IMR-90 (cell line): ENCODE data around the gene NTM. TPM values are rescaled to one million over a fixed set of nuclear protein-coding genes. Genes with fewer than 3 reads are reported as not detected.

Experiments used
- ATAC-seq: fragments of 200-7000 bp; cut with Tn5 transposase; 2 replicates; pipeline ENCODE4 v1.9.1; 2020; ENCODE audit warnings: low read depth, mild to moderate bottlenecking, moderate library complexity
- BruUV-seq: library from RNA; stranded (reverse); fragments of 400-500 nt; replicated peaks from 2 replicates; lab custom pipeline; 2021; lab: Mats Ljungman, UMichigan
- CTCF ChIA-PET: fragments of 300-600 bp; formaldehyde crosslinking; extraction: SDS; loops from one replicate; lab custom pipeline; 2021; ENCODE audit warnings: antibody characterized with exemption; lab: Yijun Ruan, JAX
- POLR2A ChIA-PET: fragments of 300-600 bp; sonication (Branson Sonifier 250); formaldehyde crosslinking; loops from one replicate; lab custom pipeline; 2022; ENCODE audit warnings: antibody characterized with exemption; ENCODE audit not compliant: unreplicated experiment; lab: Charles Lee
- DNase-seq: peaks from one replicate; pipeline ENCODE4 v3.0.0; 2013
- H2AFZ ChIP-seq: replicated peaks from 2 replicates; pipeline ENCODE3; 2013; ENCODE audit warnings: low read length, mild to moderate bottlenecking; ENCODE audit not compliant: poor library complexity
- H2AK5ac ChIP-seq: 2 replicates; pipeline ENCODE4 v1.6.1; 2013; ENCODE audit warnings: low read depth, low read length, inconsistent platforms
- H2AK9ac ChIP-seq: replicated peaks from 2 replicates; pipeline ENCODE3; 2013; ENCODE audit warnings: mild to moderate bottlenecking, low read depth, low read length, moderate library complexity; ENCODE audit not compliant: poor library complexity
- H2BK120ac ChIP-seq: 2 replicates; pipeline ENCODE4 v1.6.1; 2013; ENCODE audit warnings: low read depth, low read length, inconsistent platforms
- H2BK15ac ChIP-seq: 3 replicates; pipeline ENCODE4 v1.6.1; 2013; ENCODE audit warnings: low read depth, low read length, inconsistent platforms
- H2BK20ac ChIP-seq: 2 replicates; pipeline ENCODE4 v1.6.1; 2013; ENCODE audit warnings: low read depth, mild to moderate bottlenecking, inconsistent platforms, low read length, moderate library complexity
- H2BK5ac ChIP-seq: 2 replicates; pipeline ENCODE4 v1.6.1; 2013; ENCODE audit warnings: mild to moderate bottlenecking, low read depth, low read length, inconsistent platforms; ENCODE audit not compliant: poor library complexity, severe bottlenecking
- H3K14ac ChIP-seq: replicated peaks from 2 replicates; pipeline ENCODE4 v1.6.1; 2013; ENCODE audit warnings: low read depth, low read length, inconsistent platforms
- H3K18ac ChIP-seq: 2 replicates; pipeline ENCODE4 v1.6.1; 2013; ENCODE audit warnings: low read depth, low read length, control low read depth
- H3K23ac ChIP-seq: 2 replicates; pipeline ENCODE4 v1.6.1; 2013; ENCODE audit warnings: low read depth, low read length, inconsistent platforms
- H3K27ac ChIP-seq: 2 replicates; pipeline ENCODE4 v1.5.1; 2013; ENCODE audit warnings: mild to moderate bottlenecking, control low read depth, low read length; ENCODE audit not compliant: insufficient read depth
- H3K27me3 ChIP-seq: 2 replicates; pipeline ENCODE4 v1.6.1; 2013; ENCODE audit warnings: low read length; ENCODE audit not compliant: control insufficient read depth, insufficient read depth
- H3K36me3 ChIP-seq: 2 replicates; pipeline ENCODE4 v1.6.1; 2013; ENCODE audit warnings: low read length, mixed read lengths; ENCODE audit not compliant: control insufficient read depth, insufficient read depth
- H3K4ac ChIP-seq: 2 replicates; pipeline ENCODE4 v1.6.1; 2013; ENCODE audit warnings: low read depth, low read length, inconsistent platforms
- H3K4me1 ChIP-seq: 2 replicates; pipeline ENCODE4 v1.6.1; 2013; ENCODE audit warnings: low read length, mixed read lengths; ENCODE audit not compliant: control insufficient read depth, insufficient read depth
- H3K4me2 ChIP-seq: 2 replicates; pipeline ENCODE4 v1.6.1; 2013; ENCODE audit warnings: low read depth, mild to moderate bottlenecking, control low read depth, low read length, moderate library complexity
- H3K4me3 ChIP-seq: 2 replicates; pipeline ENCODE4 v1.5.1; 2013; ENCODE audit warnings: low read depth, mild to moderate bottlenecking, control low read depth, low read length, moderate library complexity; ENCODE audit not compliant: insufficient read depth
- H3K56ac ChIP-seq: 2 replicates; pipeline ENCODE4 v1.6.1; 2013; ENCODE audit warnings: low read length, inconsistent platforms; ENCODE audit not compliant: insufficient read depth; ENCODE audit errors: extremely low read depth
- H3K79me1 ChIP-seq, 2 experiments: 2 replicates each; pipeline ENCODE4 v1.6.1; 2013; ENCODE audit warnings: low read length in 2 of 2, inconsistent platforms in 1 of 2, low read depth in 1 of 2
- H3K9ac ChIP-seq: 2 replicates; pipeline ENCODE4 v1.6.1; 2013; ENCODE audit warnings: low read depth, low read length, control low read depth
- H3K9me1 ChIP-seq: 2 replicates; pipeline ENCODE4 v1.6.1; 2013; ENCODE audit warnings: low read length, inconsistent platforms; ENCODE audit not compliant: insufficient read depth
- H3K9me3 ChIP-seq: 2 replicates; pipeline ENCODE4 v1.6.1; 2013; ENCODE audit warnings: low read length; ENCODE audit not compliant: control insufficient read depth, insufficient read depth
- H4K20me1 ChIP-seq: 2 replicates; pipeline ENCODE4 v1.6.1; 2013; ENCODE audit warnings: low read length, inconsistent platforms; ENCODE audit not compliant: insufficient read depth
- H4K5ac ChIP-seq: 2 replicates; pipeline ENCODE4 v1.6.1; 2013; ENCODE audit warnings: mild to moderate bottlenecking, low read depth, low read length, control low read depth
- H4K8ac ChIP-seq, 2 experiments: 2 replicates each; pipeline ENCODE4 v1.6.1; 2013; ENCODE audit warnings: low read depth in 2 of 2, low read length in 2 of 2, control low read depth in 1 of 2, inconsistent platforms in 1 of 2
- H4K91ac ChIP-seq: 2 replicates; pipeline ENCODE4 v1.6.1; 2013; ENCODE audit warnings: low read depth, low read length, inconsistent platforms; ENCODE audit not compliant: insufficient read depth
- BHLHE40 ChIP-seq: fragments of 150-350 bp; IDR thresholded peaks from 2 replicates; pipeline ENCODE4 v1.6.1; 2016; ENCODE audit warnings: mild to moderate bottlenecking, low read depth, low read length
- CEBPB ChIP-seq: IDR thresholded peaks from 2 replicates; pipeline ENCODE4 v1.6.1; 2012; ENCODE audit warnings: low read depth, low read length, improper control_type of control experiment
- CHD1 ChIP-seq: IDR thresholded peaks from 2 replicates; pipeline ENCODE4 v1.6.1; 2012; ENCODE audit warnings: low read depth, low read length, improper control_type of control experiment
- FOS ChIP-seq: fragments of 150-350 bp; IDR thresholded peaks from 2 replicates; pipeline ENCODE4 v1.6.1; 2016; ENCODE audit warnings: low read depth, low read length
- MAFK ChIP-seq: IDR thresholded peaks from 2 replicates; pipeline ENCODE4 v1.6.1; 2012; ENCODE audit warnings: low read depth, low read length, improper control_type of control experiment
- MAZ ChIP-seq: IDR thresholded peaks from 2 replicates; pipeline ENCODE4 v1.6.1; 2012; ENCODE audit warnings: low read depth, mild to moderate bottlenecking, low read length, improper control_type of control experiment, moderate library complexity, borderline replicate concordance
- MXI1 ChIP-seq: IDR thresholded peaks from 2 replicates; pipeline ENCODE4 v1.6.1; 2012; ENCODE audit warnings: low read depth, mild to moderate bottlenecking, low read length, moderate library complexity, borderline replicate concordance
- NFE2L2 ChIP-seq: fragments of 150-350 bp; IDR thresholded peaks from 2 replicates; pipeline ENCODE4 v1.6.1; 2016; ENCODE audit warnings: low read depth, mild to moderate bottlenecking, low read length
- POLR2A ChIP-seq: IDR thresholded peaks from 2 replicates; pipeline ENCODE4 v1.6.1; 2012; ENCODE audit warnings: mild to moderate bottlenecking, low read depth, low read length
- RCOR1 ChIP-seq: IDR thresholded peaks from 2 replicates; pipeline ENCODE4 v1.6.1; 2012; ENCODE audit warnings: mild to moderate bottlenecking, low read length, improper control_type of control experiment; ENCODE audit not compliant: insufficient replicate concordance
- RFX5 ChIP-seq: IDR thresholded peaks from 2 replicates; pipeline ENCODE4 v1.8.0; 2012; ENCODE audit warnings: low read depth, mild to moderate bottlenecking, low read length, moderate library complexity
- whole genome bisulfite sequencing, 2 experiments: methylation state at CpG; one replicate each; pipeline versions ENCODE4 v1.1.5 to v1.1.7; 2013; ENCODE audit warnings: missing lambda C conversion rate in 2 of 2; ENCODE audit not compliant: insufficient read length in 1 of 2; ENCODE audit errors: extremely low coverage in 2 of 2; 5-methylcytosine and 5-hydroxymethylcytosine counted together
- dilution Hi-C: fragments of 300-500 bp; cut with HindIII; formaldehyde crosslinking; loops from one replicate; pipeline ENCODE4 v1.14.3; 2018; ENCODE audit warnings: low sequenced_read_pairs; ENCODE audit not compliant: unreplicated experiment
- in situ Hi-C: fragments of 300-500 bp; cut with MboI; formaldehyde crosslinking; loops from 3 replicates; pipeline ENCODE4 v1.14.3; 2019; ENCODE audit warnings: low sequenced_read_pairs, inconsistent platforms, mixed read lengths
- intact Hi-C: fragments of 100-400 bp; cut with micrococcal nuclease; formaldehyde crosslinking; loops from 2 replicates; pipeline ENCODE4 v1.10.0; 2022
- polyA plus RNA-seq, 3 experiments: library from polyadenylated mRNA; depleted of rRNA; stranded (reverse); fragments of >200 nt; gene quantifications; 2 replicates each; pipeline ENCODE4 v1.2.3, GENCODE V29; 2012; ENCODE audit warnings: low replicate concordance in 1 of 3
- total RNA-seq: library from RNA; depleted of rRNA; stranded (reverse); fragments of >200 nt; gene quantifications from 2 replicates; pipeline ENCODE4 v1.2.3, GENCODE V29; 2012
- TF ChIP-seq, protein P1 (sequence below): fragments of 150-350 bp; IDR thresholded peaks from 2 replicates; pipeline ENCODE4 v1.6.1; 2016; ENCODE audit warnings: low read depth, mild to moderate bottlenecking, low read length, moderate library complexity, borderline replicate concordance
- TF ChIP-seq, protein P2 (sequence below): fragments of 150-350 bp; IDR thresholded peaks from 2 replicates; pipeline ENCODE4 v1.6.1; 2017; ENCODE audit warnings: mild to moderate bottlenecking, antibody characterized with exemption, low read length, low read depth

NTM gene
- total and polyA plus RNA-seq, 2 of the 4 experiments (the other 2 are of a cell fraction): 19.5 to 25.5 TPM

DNA sequence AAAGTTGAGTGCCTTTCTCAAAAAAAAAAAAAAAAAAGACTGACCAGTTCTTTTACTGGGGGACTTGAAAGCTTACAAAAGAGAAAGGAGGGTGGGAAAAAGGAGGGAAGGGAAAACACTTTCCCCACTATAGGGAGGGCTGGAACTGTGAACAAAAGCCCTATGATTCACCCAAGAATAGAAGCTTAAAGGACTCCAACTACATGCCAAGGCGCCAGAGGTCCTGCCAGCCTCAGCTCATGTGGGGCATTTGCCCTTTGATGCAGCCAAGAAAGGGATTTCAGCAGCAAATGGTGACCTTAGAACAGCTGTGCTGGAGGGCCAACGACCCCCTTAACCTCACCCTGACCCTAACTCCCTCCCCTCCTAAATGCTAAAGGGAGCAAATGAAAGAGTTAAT is 160.0 kb downstream of the NTM start:
- Histone ChIP-seq H4K91ac (no peak overlapping the region), H3K27ac (no peak overlapping the region), H3K36me3 (no peaks in the 10 kb centered on the region), H2BK15ac (no peak overlapping the region), H2AK9ac (no peak overlapping the region), H3K14ac (no peak overlapping the region), H3K27me3 (peaks cover 2% of the 10 kb centered on the region), H3K56ac (no peak overlapping the region), H3K9ac (no peak overlapping the region), H3K18ac (no peak overlapping the region), H3K23ac (no peak overlapping the region), H2BK120ac (no peak overlapping the region), H2AK5ac (no peak overlapping the region), H3K4ac (no peak overlapping the region), H2BK5ac (no peak overlapping the region), H4K5ac (no peak overlapping the region), H3K4me2 (no peak overlapping the region), H4K20me1 (no peaks in the 10 kb centered on the region), H3K4me1 (no peaks in the 10 kb centered on the region), H2BK20ac (no peak overlapping the region), H3K79me1 (no peaks in the 10 kb centered on the region), H2AFZ (no peak overlapping the region), H3K9me1 (no peaks in the 10 kb centered on the region; the same call in 1 of the 2 replicates), H4K8ac (no peak overlapping the region), H3K4me3 (no peak overlapping the region), H3K9me3 (no peaks in the 10 kb centered on the region)
- CTCF ChIA-PET: no interaction called here
- BruUV-seq: no TSS peak
- in situ Hi-C loops (no loop called here), intact Hi-C loops (loop anchor here (10.0 kb wide), 1 partner anchor 1734 kb away; no protein-coding TSS in a partner anchor), dilution Hi-C loops (no loop called here)
- POLR2A ChIA-PET: no interaction called here
- WGBS, 2 experiments: no CpG with 5 or more reads among the region's 2 CpGs
- DNase-seq (no peak), ATAC-seq (no peak)
- no peak for TF ChIP-seq MAZ
- no peak for TF ChIP-seq FOS
- no peak for TF ChIP-seq MXI1
- no peak for TF ChIP-seq CHD1
- no peak for TF ChIP-seq MAFK
- no peak for TF ChIP-seq CEBPB
- TF ChIP-seq POLR2A: no peak
- TF ChIP-seq, protein P1, sequence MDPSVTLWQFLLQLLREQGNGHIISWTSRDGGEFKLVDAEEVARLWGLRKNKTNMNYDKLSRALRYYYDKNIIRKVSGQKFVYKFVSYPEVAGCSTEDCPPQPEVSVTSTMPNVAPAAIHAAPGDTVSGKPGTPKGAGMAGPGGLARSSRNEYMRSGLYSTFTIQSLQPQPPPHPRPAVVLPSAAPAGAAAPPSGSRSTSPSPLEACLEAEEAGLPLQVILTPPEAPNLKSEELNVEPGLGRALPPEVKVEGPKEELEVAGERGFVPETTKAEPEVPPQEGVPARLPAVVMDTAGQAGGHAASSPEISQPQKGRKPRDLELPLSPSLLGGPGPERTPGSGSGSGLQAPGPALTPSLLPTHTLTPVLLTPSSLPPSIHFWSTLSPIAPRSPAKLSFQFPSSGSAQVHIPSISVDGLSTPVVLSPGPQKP: no peak
- no peak for TF ChIP-seq NFE2L2
- no peak for TF ChIP-seq RCOR1
- TF ChIP-seq, protein P2, sequence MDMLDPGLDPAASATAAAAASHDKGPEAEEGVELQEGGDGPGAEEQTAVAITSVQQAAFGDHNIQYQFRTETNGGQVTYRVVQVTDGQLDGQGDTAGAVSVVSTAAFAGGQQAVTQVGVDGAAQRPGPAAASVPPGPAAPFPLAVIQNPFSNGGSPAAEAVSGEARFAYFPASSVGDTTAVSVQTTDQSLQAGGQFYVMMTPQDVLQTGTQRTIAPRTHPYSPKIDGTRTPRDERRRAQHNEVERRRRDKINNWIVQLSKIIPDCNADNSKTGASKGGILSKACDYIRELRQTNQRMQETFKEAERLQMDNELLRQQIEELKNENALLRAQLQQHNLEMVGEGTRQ: no peak
- TF ChIP-seq RFX5: no peak
- TF ChIP-seq BHLHE40: no peak
